BLaER1 treated with 17β-estradiol and CSF1 and Interleukin-3, amounts not matched to agents 10 nM and 100 nM (cell line): ENCODE measurements around the gene MARCHF2.

ENCODE experiments used
- H3K27ac ChIP-seq, 11 experiments: shearing (Covaris generic); formaldehyde crosslinking; 2 replicates each; pipeline ENCODE4 v1.8.1; 2022
- H3K27me3 ChIP-seq, 11 experiments: shearing (Covaris generic); formaldehyde crosslinking; 2 replicates each; pipeline ENCODE4 v1.8.1; 2022
- H3K36me3 ChIP-seq, 11 experiments: shearing (Covaris generic); formaldehyde crosslinking; 2 replicates each; pipeline ENCODE4 v1.8.1; 2022
- H3K4me1 ChIP-seq, 10 experiments: shearing (Covaris generic); formaldehyde crosslinking; 2 replicates each; pipeline ENCODE4 v1.8.1; 2022
- H3K4me2 ChIP-seq, 11 experiments: shearing (Covaris generic); formaldehyde crosslinking; 2 replicates each; pipeline ENCODE4 v1.8.1; 2022
- H3K4me3 ChIP-seq, 10 experiments: shearing (Covaris generic); formaldehyde crosslinking; 2 replicates each; pipeline ENCODE4 v1.8.1; 2022
- H3K9ac ChIP-seq, 11 experiments: shearing (Covaris generic); formaldehyde crosslinking; 2 replicates each; pipeline ENCODE4 v1.8.1; 2022
- H3K9me3 ChIP-seq, 11 experiments: shearing (Covaris generic); formaldehyde crosslinking; replicated peaks in 1 of 11; 2 replicates each; pipeline ENCODE4 v1.8.1; 2022
- H4K20me1 ChIP-seq, 11 experiments: shearing (Covaris generic); formaldehyde crosslinking; 2 replicates each; pipeline ENCODE4 v1.8.1; 2022
- Cebpa-rat ChIP-seq, 11 experiments: shearing (Covaris generic); IDR thresholded peaks; 2 replicates each; pipeline ENCODE4 v1.8.1; 2022

MARCHF2 gene

DNA sequence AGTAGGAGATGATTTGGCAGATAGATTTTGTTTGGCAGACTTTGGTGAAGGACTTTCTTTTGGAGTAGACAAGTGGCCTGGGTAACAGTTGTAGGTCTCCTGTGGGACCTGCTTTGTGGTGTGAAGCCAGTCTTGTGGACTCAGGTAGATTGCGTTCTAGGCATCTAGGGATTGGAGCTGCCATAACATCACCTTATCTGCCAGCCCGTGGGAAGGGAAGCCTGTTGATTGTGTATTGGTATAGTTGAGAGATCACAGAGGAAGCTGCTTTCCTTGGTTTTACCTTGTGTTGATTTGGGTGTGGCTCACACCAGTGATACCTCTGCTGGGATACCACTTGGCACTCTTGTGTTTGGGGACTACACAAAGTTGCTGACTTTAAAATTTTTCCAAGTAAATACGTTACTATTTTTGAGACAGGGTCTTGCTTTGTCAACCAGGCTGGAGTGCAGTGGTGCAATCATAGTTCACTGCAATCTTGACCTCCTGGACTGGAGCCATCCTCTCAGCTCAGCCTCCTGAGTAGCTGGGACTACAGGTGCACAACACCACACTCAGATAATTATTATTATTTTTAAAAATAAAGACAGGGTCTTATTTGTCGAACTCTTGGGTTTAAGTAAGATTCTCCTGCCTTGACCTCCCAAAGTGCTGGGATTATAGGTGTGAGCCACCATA is 39.5 kb downstream of the MARCHF2 start:
- H3K9me3 ChIP-seq, result no peaks in the 10 kb centered on the region
- peaks cover 62 to 100% (median 95%) of the 10 kb centered on the region in 11 experiments for H3K36me3 ChIP-seq
- no peak overlapping the region for H3K4me3 ChIP-seq
- TF ChIP-seq Cebpa-rat (IDR thresholded peaks at IDR 0.05), result no peak
- H3K27me3 ChIP-seq, result no peaks in the 10 kb centered on the region
- H3K27ac ChIP-seq, result 0 out of 22 replicates have a peak overlapping the region, but pooled peaks of 1 of the 11 experiments have one; percentile 14
- peaks cover 98 to 100% (median 100%) of the 10 kb centered on the region in 11 experiments for H4K20me1 ChIP-seq
- no peak overlapping the region for H3K9ac ChIP-seq
- H3K4me1 ChIP-seq, result peaks cover 54 to 82% (median 68%) of the 10 kb centered on the region in 10 experiments
- peak overlapping the region in 10 of 11 experiments; percentile 9 to 53 (median 38); a peak in 15 of 22 replicates for H3K4me2 ChIP-seq

GRCh38 chr19:8453616-8454015 is 40.5 kb downstream of the MARCHF2 start:
- H3K4me3 ChIP-seq, result no peak overlapping the region
- no peaks in the 10 kb centered on the region for H3K27me3 ChIP-seq
- no peaks in the 10 kb centered on the region for H3K9me3 ChIP-seq
- H3K27ac ChIP-seq, result no peak overlapping the region
- H3K4me1 ChIP-seq, result peaks cover 44 to 81% (median 64%) of the 10 kb centered on the region in 10 experiments
- H4K20me1 ChIP-seq, result peaks cover 98 to 100% (median 100%) of the 10 kb centered on the region in 11 experiments
- H3K36me3 ChIP-seq, result peaks cover 72 to 100% (median 95%) of the 10 kb centered on the region in 11 experiments
- no peak for TF ChIP-seq Cebpa-rat (IDR thresholded peaks at IDR 0.05)
- H3K9ac ChIP-seq, result peak overlapping the region in 1 of 11 experiments; percentile 36; a peak in 1 of 22 replicates
- peak overlapping the region in 7 of 11 experiments; percentile 0 to 42 (median 6); a peak in 6 of 22 replicates for H3K4me2 ChIP-seq

- Histone ChIP-seq H3K9me3 (no peaks in the 10 kb centered on the region), H3K4me2 (0 out of 22 replicates have a peak overlapping the region, but pooled peaks of 1 of the 11 experiments have one; percentile 25), H3K27ac (no peak overlapping the region), H4K20me1 (peaks cover 98 to 100% (median 100%) of the 10 kb centered on the region in 11 experiments), H3K36me3 (peaks cover 78 to 100% (median 95%) of the 10 kb centered on the region in 11 experiments), H3K4me3 (no peak overlapping the region), H3K4me1 (peaks cover 42 to 81% (median 61%) of the 10 kb centered on the region in 10 experiments), H3K27me3 (no peaks in the 10 kb centered on the region), H3K9ac (no peak overlapping the region)
- TF ChIP-seq Cebpa-rat (IDR thresholded peaks at IDR 0.05), result no peak
These were observed 41.1 kb downstream of the MARCHF2 start for GRCh38 chr19:8454218-8454617.

DNA sequence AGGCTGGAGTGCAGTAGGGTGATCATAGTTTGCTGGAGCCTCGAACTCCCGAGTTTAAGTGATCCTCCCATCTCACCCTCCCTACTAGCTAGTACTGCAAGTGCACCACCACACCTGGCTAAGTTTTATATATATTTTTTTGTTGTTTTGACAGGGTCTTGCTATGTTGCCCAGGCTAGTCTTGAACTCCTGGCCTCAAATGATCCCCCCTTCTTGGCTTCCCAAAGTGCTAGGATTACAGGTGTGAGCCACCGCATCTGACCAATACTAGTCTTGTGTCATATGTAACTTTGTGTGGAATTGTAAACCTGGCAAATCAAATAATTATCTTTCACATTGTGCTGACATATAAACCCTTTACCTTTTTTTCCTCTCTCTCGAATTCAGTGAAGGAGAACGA is 41.9 kb downstream of the MARCHF2 start:
- Histone ChIP-seq H3K4me2 (no peak overlapping the region), H3K4me3 (no peak overlapping the region), H4K20me1 (peaks cover 100% of the 10 kb centered on the region in 11 experiments), H3K36me3 (peaks cover 85 to 100% (median 99%) of the 10 kb centered on the region in 11 experiments), H3K4me1 (peaks cover 45 to 84% (median 64%) of the 10 kb centered on the region in 10 experiments), H3K9me3 (no peaks in the 10 kb centered on the region), H3K9ac (no peak overlapping the region), H3K27ac (no peak overlapping the region), H3K27me3 (no peaks in the 10 kb centered on the region)
- no peak for TF ChIP-seq Cebpa-rat (IDR thresholded peaks at IDR 0.05)

- TF ChIP-seq Cebpa-rat (IDR thresholded peaks at IDR 0.05), result no peak
- Histone ChIP-seq H3K27ac (no peak overlapping the region), H3K27me3 (no peaks in the 10 kb centered on the region), H3K4me1 (peaks cover 49 to 84% (median 68%) of the 10 kb centered on the region in 10 experiments), H3K9me3 (no peaks in the 10 kb centered on the region), H3K4me3 (no peak overlapping the region), H3K36me3 (peaks cover 89 to 100% (median 100%) of the 10 kb centered on the region in 11 experiments), H4K20me1 (peaks cover 100% of the 10 kb centered on the region in 11 experiments), H3K9ac (peak overlapping the region in 1 of 11 experiments; percentile 36; a peak in 1 of 22 replicates), H3K4me2 (no peak overlapping the region)
These were observed 43.0 kb downstream of the MARCHF2 start for GRCh38 chr19:8456064-8456463.

- Histone ChIP-seq H4K20me1 (peaks cover 100% of the 10 kb centered on the region in 11 experiments), H3K27ac (no peak overlapping the region), H3K4me3 (no peak overlapping the region), H3K36me3 (peaks cover 89 to 100% (median 100%) of the 10 kb centered on the region in 11 experiments), H3K4me2 (no peak overlapping the region), H3K27me3 (no peaks in the 10 kb centered on the region), H3K9me3 (no peaks in the 10 kb centered on the region), H3K9ac (no peak overlapping the region), H3K4me1 (peaks cover 38 to 74% (median 57%) of the 10 kb centered on the region in 10 experiments)
- TF ChIP-seq Cebpa-rat (IDR thresholded peaks at IDR 0.05), result no peak
These were observed 44.1 kb downstream of the MARCHF2 start for GRCh38 chr19:8457209-8457608.

DNA sequence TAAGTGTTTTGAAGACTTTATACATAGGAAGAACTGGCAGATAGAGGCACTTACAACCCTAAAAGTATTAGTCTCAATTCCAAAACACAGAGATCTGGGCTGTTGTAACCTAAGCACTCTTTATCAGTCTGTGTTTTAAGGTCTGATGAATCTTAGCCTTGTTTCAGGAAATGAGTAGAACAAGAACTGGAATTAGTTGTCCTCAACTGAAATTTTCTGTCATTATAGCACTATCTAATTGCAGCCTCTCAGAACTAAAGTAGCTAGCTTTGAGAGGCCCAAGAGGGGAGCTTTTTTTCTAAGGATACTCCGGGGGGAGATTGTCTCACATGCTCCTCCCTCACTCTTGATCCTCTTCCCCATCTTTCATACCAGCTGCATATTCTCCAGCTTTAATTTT is 44.7 kb downstream of the MARCHF2 start:
- H3K4me2 ChIP-seq, result no peak overlapping the region
- no peak for TF ChIP-seq Cebpa-rat (IDR thresholded peaks at IDR 0.05)
- no peaks in the 10 kb centered on the region for H3K9me3 ChIP-seq
- peaks cover 89 to 100% (median 100%) of the 10 kb centered on the region in 11 experiments for H3K36me3 ChIP-seq
- no peak overlapping the region for H3K4me3 ChIP-seq
- H3K27ac ChIP-seq, result no peak overlapping the region
- peaks cover 33 to 68% (median 51%) of the 10 kb centered on the region in 10 experiments for H3K4me1 ChIP-seq
- no peak overlapping the region for H3K9ac ChIP-seq
- no peaks in the 10 kb centered on the region for H3K27me3 ChIP-seq
- peaks cover 100% of the 10 kb centered on the region in 11 experiments for H4K20me1 ChIP-seq

- no peak for TF ChIP-seq Cebpa-rat (IDR thresholded peaks at IDR 0.05)
- peaks cover 33 to 62% (median 45%) of the 10 kb centered on the region in 10 experiments for H3K4me1 ChIP-seq
- peak overlapping the region in 3 of 11 experiments; percentile 16 to 23 (median 21); a peak in 2 of 22 replicates for H3K4me2 ChIP-seq
- no peak overlapping the region for H3K4me3 ChIP-seq
- H3K9ac ChIP-seq, result no peak overlapping the region
- H3K36me3 ChIP-seq, result peaks cover 89 to 100% (median 100%) of the 10 kb centered on the region in 11 experiments
- H3K9me3 ChIP-seq, result no peaks in the 10 kb centered on the region
- no peak overlapping the region for H3K27ac ChIP-seq
- no peaks in the 10 kb centered on the region for H3K27me3 ChIP-seq
- H4K20me1 ChIP-seq, result peaks cover 100% of the 10 kb centered on the region in 11 experiments
These were observed 45.3 kb downstream of the MARCHF2 start for GRCh38 chr19:8458380-8458779.

GRCh38 chr19:8459095-8459494 is 46.0 kb downstream of the MARCHF2 start:
- H3K4me2 ChIP-seq, result peak overlapping the region in 9 of 11 experiments; percentile 1 to 57 (median 22); a peak in 6 of 22 replicates
- no peak overlapping the region for H3K27ac ChIP-seq
- H3K36me3 ChIP-seq, result peaks cover 89 to 100% (median 100%) of the 10 kb centered on the region in 11 experiments
- H3K4me1 ChIP-seq, result peaks cover 27 to 57% (median 40%) of the 10 kb centered on the region in 10 experiments
- no peaks in the 10 kb centered on the region for H3K9me3 ChIP-seq
- peaks cover 100% of the 10 kb centered on the region in 11 experiments for H4K20me1 ChIP-seq
- H3K4me3 ChIP-seq, result no peak overlapping the region
- TF ChIP-seq Cebpa-rat (IDR thresholded peaks at IDR 0.05), result no peak
- H3K27me3 ChIP-seq, result no peaks in the 10 kb centered on the region
- H3K9ac ChIP-seq, result 0 out of 22 replicates have a peak overlapping the region, but pooled peaks of 1 of the 11 experiments have one; percentile 10
